Endothelial cell of hepatic sinusoid (primary cell): ENCODE results near the gene NKG7.

ENCODE experiments used
- in situ Hi-C: cut with HindIII; loops from 2 replicates; pipeline ENCODE4 v1.10.0; 2017; ENCODE audit warnings: low sequenced_read_pairs

Gene NKG7

GRCh38 chr19:51364200-51365106, 8.0 kb downstream of the NKG7 start:
- in situ Hi-C loops, result no loop called here

- in situ Hi-C loops, result no loop called here
Observed at GRCh38 chr19:51361239-51361638, 11.2 kb downstream of the NKG7 start.

- in situ Hi-C loops, result loop anchor here (10.0 kb wide), 1 partner anchor 56 kb away; the partner anchor contains the start of gene SIGLEC10
Observed at GRCh38 chr19:51359294-51359693, 13.2 kb downstream of the NKG7 start.

- in situ Hi-C loops, result loop anchor here (10.0 kb wide), 1 partner anchor 57 kb away; the partner anchor contains the start of gene SIGLEC10
Observed at GRCh38 chr19:51357952-51358351, 14.5 kb downstream of the NKG7 start.

GRCh38 chr19:51356159-51356801, 16.2 kb downstream of the NKG7 start:
- in situ Hi-C loops, result loop anchor here (10.0 kb wide), 1 partner anchor 59 kb away; the partner anchor contains the start of gene SIGLEC10

- in situ Hi-C loops, result loop anchor here (10.0 kb wide), 1 partner anchor 60 kb away; the partner anchor contains the start of gene SIGLEC10
Observed at GRCh38 chr19:51354742-51355148, 17.7 kb downstream of the NKG7 start.

- in situ Hi-C loops, result loop anchor here (10.0 kb wide), 1 partner anchor 61 kb away; the partner anchor contains the start of gene SIGLEC10
Observed at GRCh38 chr19:51354103-51354741, 18.2 kb downstream of the NKG7 start.

- in situ Hi-C loops, result loop anchor here (10.0 kb wide), 1 partner anchor 62 kb away; the partner anchor contains the start of gene SIGLEC10
Observed at GRCh38 chr19:51352783-51353360, 19.6 kb downstream of the NKG7 start.

- in situ Hi-C loops, result loop anchor here (10.0 kb wide), 1 partner anchor 63 kb away; the partner anchor contains the start of gene SIGLEC10
Observed at GRCh38 chr19:51351266-51351990, 21.0 kb downstream of the NKG7 start.

- in situ Hi-C loops, result no loop called here
Observed at GRCh38 chr19:51347209-51347928, 25.1 kb downstream of the NKG7 start.

- in situ Hi-C loops, result no loop called here
Observed at GRCh38 chr19:51346742-51347141, 25.7 kb downstream of the NKG7 start.

- in situ Hi-C loops, result no loop called here
Observed at GRCh38 chr19:51345076-51345620, 27.3 kb downstream of the NKG7 start.

GRCh38 chr19:51342631-51343569, 29.6 kb downstream of the NKG7 start:
- in situ Hi-C loops, result no loop called here

GRCh38 chr19:51341976-51342580, 30.4 kb downstream of the NKG7 start, which contains the start of gene VSIG10L:
VSIG10L (minus strand) TSS chr19:51342139; CDS start chr19:51342124, 15 bp downstream.
- in situ Hi-C loops, result no loop called here

- in situ Hi-C loops, result no loop called here
Observed at GRCh38 chr19:51341066-51341465, 31.4 kb downstream of the NKG7 start.

GRCh38 chr19:51339687-51340656, 32.5 kb downstream of the NKG7 start:
- in situ Hi-C loops, result no loop called here
